Measurements from ENCODE around the gene SMAD1. TPM values are rescaled to one million over a fixed set of nuclear protein-coding genes. Genes with fewer than 3 reads are reported as not detected.

SMAD1 gene
- total RNA-seq, 1 experiment from 2014 or later = 21.1 TPM

DNA sequence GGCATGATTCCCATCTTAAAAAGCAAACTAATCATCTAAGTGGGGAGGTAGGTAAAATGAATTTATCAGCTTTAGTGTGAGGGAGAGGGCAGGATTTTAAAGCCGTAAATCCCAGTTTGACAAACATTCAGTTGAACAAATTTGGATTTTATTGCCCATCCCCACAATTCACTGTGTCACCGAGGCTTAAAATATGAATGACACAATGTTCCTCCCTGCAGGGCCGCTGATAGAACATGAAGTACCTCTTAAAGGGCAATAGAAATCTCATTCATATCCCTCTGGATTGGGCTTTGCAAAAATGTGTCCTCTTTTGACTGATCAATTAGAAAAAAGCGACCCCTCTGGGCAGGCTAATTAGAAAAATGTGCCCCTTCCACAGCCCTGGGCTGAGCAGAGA is 45.5 kb upstream of the SMAD1 start:
- no peak overlapping the region for H3K4me3 Mint-ChIP-seq
- no peak for DNase-seq

More for the DNA sequence above, 45.5 kb upstream of the SMAD1 start:
- Histone ChIP-seq H3K9me3 (ENCODE audit: control insufficient read depth, low read depth, low read length) (no peaks in the 10 kb centered on the region), H2AK5ac (ENCODE audit: insufficient read length, low read length) (no peak overlapping the region), H4K8ac (replicated peaks; ENCODE audit: insufficient read length, low read depth, low read length) (no peak overlapping the region), H3K23me2 (ENCODE audit: insufficient read length, low read depth, low read length, poor library complexity, severe bottlenecking) (no peaks in the 10 kb centered on the region), H4K91ac (ENCODE audit: insufficient read length, low read depth, low read length) (no peak overlapping the region), H2BK15ac (ENCODE audit: low read depth, low read length) (no peak overlapping the region), H2BK12ac (ENCODE audit: insufficient read length, low read depth, low read length) (no peak overlapping the region), H4K5ac (ENCODE audit: insufficient read length, low read depth, low read length) (no peak overlapping the region), H3K4ac (ENCODE audit: low read depth, low read length) (no peak overlapping the region), H3K18ac (ENCODE audit: insufficient read length, low read depth, low read length) (no peak overlapping the region), H2BK20ac (ENCODE audit: low read depth, low read length, poor library complexity, severe bottlenecking) (no peak overlapping the region), H3K23ac (ENCODE audit: insufficient read length, low read depth, low read length) (no peak overlapping the region), H2BK120ac (ENCODE audit: low read depth, low read length, poor library complexity, severe bottlenecking) (no peak overlapping the region), H3K9ac (ENCODE audit: extremely low read depth, insufficient read length, low read length) (no peak overlapping the region), H3K56ac (ENCODE audit: insufficient read length, low read depth, low read length) (no peak overlapping the region), H3K79me2 (ENCODE audit: insufficient read depth, low read length) (no peaks in the 10 kb centered on the region), H4K20me1 (ENCODE audit: control insufficient read depth, insufficient read depth, insufficient read length) (no peaks in the 10 kb centered on the region), H3K4me1 (ENCODE audit: insufficient read depth, low read length) (no peaks in the 10 kb centered on the region), H2AFZ (ENCODE audit: low read length) (no peak overlapping the region), H3T11ph (ENCODE audit: low read length) (no peak overlapping the region), H2BK5ac (ENCODE audit: insufficient read length, low read length) (no peak overlapping the region), H3K4me2 (ENCODE audit: insufficient read depth, insufficient read length, low read length) (no peak overlapping the region), H3K27ac (ENCODE audit: insufficient read length, low read depth, low read length) (no peak overlapping the region), H3K14ac (ENCODE audit: insufficient read depth, low read length) (no peak overlapping the region), H3K79me1 (ENCODE audit: insufficient read depth, low read depth, low read length, poor library complexity, severe bottlenecking) (no peaks in the 10 kb centered on the region), H3K27me3 (ENCODE audit: insufficient read depth, low read length) (no peaks in the 10 kb centered on the region)
- TF ChIP-seq, protein P1, sequence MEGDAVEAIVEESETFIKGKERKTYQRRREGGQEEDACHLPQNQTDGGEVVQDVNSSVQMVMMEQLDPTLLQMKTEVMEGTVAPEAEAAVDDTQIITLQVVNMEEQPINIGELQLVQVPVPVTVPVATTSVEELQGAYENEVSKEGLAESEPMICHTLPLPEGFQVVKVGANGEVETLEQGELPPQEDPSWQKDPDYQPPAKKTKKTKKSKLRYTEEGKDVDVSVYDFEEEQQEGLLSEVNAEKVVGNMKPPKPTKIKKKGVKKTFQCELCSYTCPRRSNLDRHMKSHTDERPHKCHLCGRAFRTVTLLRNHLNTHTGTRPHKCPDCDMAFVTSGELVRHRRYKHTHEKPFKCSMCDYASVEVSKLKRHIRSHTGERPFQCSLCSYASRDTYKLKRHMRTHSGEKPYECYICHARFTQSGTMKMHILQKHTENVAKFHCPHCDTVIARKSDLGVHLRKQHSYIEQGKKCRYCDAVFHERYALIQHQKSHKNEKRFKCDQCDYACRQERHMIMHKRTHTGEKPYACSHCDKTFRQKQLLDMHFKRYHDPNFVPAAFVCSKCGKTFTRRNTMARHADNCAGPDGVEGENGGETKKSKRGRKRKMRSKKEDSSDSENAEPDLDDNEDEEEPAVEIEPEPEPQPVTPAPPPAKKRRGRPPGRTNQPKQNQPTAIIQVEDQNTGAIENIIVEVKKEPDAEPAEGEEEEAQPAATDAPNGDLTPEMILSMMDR (conservative IDR thresholded peaks at IDR 0.05) = no peak
- Mint-ChIP-seq H3K27me3 (ENCODE audit: low read depth) (no peaks in the 10 kb centered on the region; the same call in 1 of the 2 replicates), H3K9me3 (no peaks in the 10 kb centered on the region; a peak in 1 of 5 replicates), H3K27ac (no peak overlapping the region), H3K36me3 (ENCODE audit: insufficient read depth in 1 of 3, low read depth in 3 of 3) (no peaks in the 10 kb centered on the region), H3K4me1 (peaks cover 3 to 14% of the 10 kb centered on the region in 2 experiments; a peak in 2 of 4 replicates)
- WGBS (ENCODE audit: extremely low coverage, insufficient read length, low lambda C conversion rate) = no CpG with 5 or more reads among the region's 4 CpGs
